GM19455 (cell line): ENCODE results near the gene EFCAB5.
"Not testable (repeated sequence)": the region's sequence is repeated elsewhere in the genome, so short reads cannot be mapped to it uniquely, and the experiment has no call there.

Source experiments
- ATAC-seq: cut with Tn5 transposase; IDR thresholded peaks from one replicate; pipeline ENCODE4 v1.9.1; 2021; ENCODE audit not compliant: unreplicated experiment

Gene EFCAB5

GRCh38 chr17:30002088-30002487 lies 60.7 kb downstream of the EFCAB5 start:
- ATAC-seq = no peak

GRCh38 chr17:30005709-30006320 lies 64.4 kb downstream of the EFCAB5 start:
- ATAC-seq = no peak

GRCh38 chr17:30011934-30012333 lies 70.5 kb downstream of the EFCAB5 start:
- not testable (repeated sequence) for ATAC-seq

GRCh38 chr17:30021708-30022317 lies 80.4 kb downstream of the EFCAB5 start:
- ATAC-seq = no peak

- not testable (repeated sequence) for ATAC-seq
Measured at GRCh38 chr17:30025325-30025724, 83.9 kb downstream of the EFCAB5 start.

- ATAC-seq = no peak
Measured at GRCh38 chr17:30027676-30028075, 86.2 kb downstream of the EFCAB5 start.

- no peak for ATAC-seq
Measured at GRCh38 chr17:30031214-30031869, 89.9 kb downstream of the EFCAB5 start.

- ATAC-seq = no peak
Measured at GRCh38 chr17:30035369-30035768, 93.9 kb downstream of the EFCAB5 start.

GRCh38 chr17:30040719-30041518 lies 99.5 kb downstream of the EFCAB5 start:
- ATAC-seq = not testable (repeated sequence)

- ATAC-seq = no peak
Measured at GRCh38 chr17:30041551-30041950, 100.1 kb downstream of the EFCAB5 start.

GRCh38 chr17:30062372-30062771 lies 120.9 kb downstream of the EFCAB5 start:
- ATAC-seq = no peak

- ATAC-seq = no peak
Measured at GRCh38 chr17:30064738-30065137, 123.3 kb downstream of the EFCAB5 start.

GRCh38 chr17:30068465-30068864 lies 127.0 kb downstream of the EFCAB5 start:
- no peak for ATAC-seq

GRCh38 chr17:30074254-30074653 lies 132.8 kb downstream of the EFCAB5 start:
- no peak for ATAC-seq

- ATAC-seq = no peak
Measured at GRCh38 chr17:30074730-30075129, 133.3 kb downstream of the EFCAB5 start.

- ATAC-seq = no peak
Measured at GRCh38 chr17:30082773-30083172, 141.3 kb downstream of the EFCAB5 start.

GRCh38 chr17:30084788-30085187 lies 143.4 kb downstream of the EFCAB5 start:
- ATAC-seq = no peak

GRCh38 chr17:30086896-30087295 lies 145.5 kb downstream of the EFCAB5 start:
- ATAC-seq = no peak

GRCh38 chr17:30087431-30087830 lies 146.0 kb downstream of the EFCAB5 start:
- not testable (repeated sequence) for ATAC-seq

- no peak for ATAC-seq
Measured at GRCh38 chr17:30091121-30091670, 149.8 kb downstream of the EFCAB5 start.

GRCh38 chr17:30091771-30092170 lies 150.3 kb downstream of the EFCAB5 start:
- no peak for ATAC-seq
